CD4-positive, alpha-beta T cell treated with Interferon alpha-2 for 1 hour (primary cell): ENCODE results near the gene RSAD1.

Experiments
- DNase-seq, 2 donors: peaks; one replicate each; pipeline ENCODE4 v3.0.0-alpha.2; 2020 to 2022

The RSAD1 gene

GRCh38 chr17:50498021-50498874 lies 19.6 kb downstream of the RSAD1 start:
- DNase-seq = no peak

- DNase-seq = no peak
Observed at GRCh38 chr17:50499270-50499669, 20.6 kb downstream of the RSAD1 start.

GRCh38 chr17:50499721-50500120 lies 21.1 kb downstream of the RSAD1 start:
- DNase-seq = no peak

GRCh38 chr17:50501054-50501453 lies 22.4 kb downstream of the RSAD1 start:
- peak in 1 of 2 donors; percentile 52 for DNase-seq

- DNase-seq = no peak
Observed at GRCh38 chr17:50502301-50502990, 23.8 kb downstream of the RSAD1 start.

GRCh38 chr17:50505591-50506130 lies 27.0 kb downstream of the RSAD1 start:
- no peak for DNase-seq

GRCh38 chr17:50506298-50506697 lies 27.6 kb downstream of the RSAD1 start:
- DNase-seq = no peak

- DNase-seq = peak; percentile 82 to 87
Observed at GRCh38 chr17:50507871-50508572, 29.4 kb downstream of the RSAD1 start, which contains the start of gene MYCBPAP. MYCBPAP (plus strand) TSS chr17:50508439; CDS start chr17:50508675, 236 bp downstream.

GRCh38 chr17:50508573-50509460 lies 30.2 kb downstream of the RSAD1 start:
- DNase-seq = no peak

GRCh38 chr17:50511058-50511457 lies 32.4 kb downstream of the RSAD1 start:
- peak; percentile 38 to 72 for DNase-seq

- no peak for DNase-seq
Observed at GRCh38 chr17:50513495-50513894, 34.8 kb downstream of the RSAD1 start.

- no peak for DNase-seq
Observed at GRCh38 chr17:50514388-50514787, 35.7 kb downstream of the RSAD1 start.

- no peak for DNase-seq
Observed at GRCh38 chr17:50514936-50515702, 36.5 kb downstream of the RSAD1 start.

- DNase-seq = no peak
Observed at GRCh38 chr17:50517011-50517410, 38.4 kb downstream of the RSAD1 start.

- no peak for DNase-seq
Observed at GRCh38 chr17:50517504-50518383, 39.1 kb downstream of the RSAD1 start.

- no peak for DNase-seq
Observed at GRCh38 chr17:50518384-50519023, 39.8 kb downstream of the RSAD1 start.

- no peak for DNase-seq
Observed at GRCh38 chr17:50519141-50519834, 40.6 kb downstream of the RSAD1 start.

- no peak for DNase-seq
Observed at GRCh38 chr17:50520483-50520882, 41.8 kb downstream of the RSAD1 start.

- DNase-seq = no peak
Observed at GRCh38 chr17:50521514-50521913, 42.9 kb downstream of the RSAD1 start.
